CD4-positive, alpha-beta T cell treated with Interleukin-6 at 100 ng/mL for 8 hours (primary cell): ENCODE measurements around the gene DNMBP.
A peak's percentile ranks its signal among the peaks of the same experiment; 100 is the strongest.
"Not testable (repeated sequence)": the region's sequence is repeated elsewhere in the genome, so short reads cannot be mapped to it uniquely, and the experiment has no call there.

Experiments used
- DNase-seq: peaks from one replicate; pipeline ENCODE4 v3.0.0-alpha.2; 2020; ENCODE audit warnings: mixed read lengths, low spot score

Gene DNMBP

DNA sequence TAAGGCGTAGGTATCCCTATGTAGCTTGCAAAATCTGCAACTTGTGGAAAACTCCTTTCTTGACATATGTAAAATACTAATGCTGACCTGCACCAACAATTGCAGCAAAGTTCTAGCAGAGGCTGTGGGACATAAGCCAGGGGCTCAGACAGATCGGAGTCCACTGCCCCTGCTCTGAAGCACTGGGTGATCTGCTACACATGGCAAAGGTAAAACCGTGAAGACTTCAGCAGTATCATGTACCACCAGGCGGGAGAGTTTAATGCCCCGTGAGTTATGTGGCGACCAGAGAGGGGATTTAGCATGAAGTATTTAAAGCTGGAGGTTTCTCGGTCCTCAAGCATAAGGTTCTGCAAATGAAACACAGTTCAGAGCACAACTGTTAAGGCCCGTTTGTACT, 150.9 kb downstream of the DNMBP start:
- no peak for DNase-seq

DNA sequence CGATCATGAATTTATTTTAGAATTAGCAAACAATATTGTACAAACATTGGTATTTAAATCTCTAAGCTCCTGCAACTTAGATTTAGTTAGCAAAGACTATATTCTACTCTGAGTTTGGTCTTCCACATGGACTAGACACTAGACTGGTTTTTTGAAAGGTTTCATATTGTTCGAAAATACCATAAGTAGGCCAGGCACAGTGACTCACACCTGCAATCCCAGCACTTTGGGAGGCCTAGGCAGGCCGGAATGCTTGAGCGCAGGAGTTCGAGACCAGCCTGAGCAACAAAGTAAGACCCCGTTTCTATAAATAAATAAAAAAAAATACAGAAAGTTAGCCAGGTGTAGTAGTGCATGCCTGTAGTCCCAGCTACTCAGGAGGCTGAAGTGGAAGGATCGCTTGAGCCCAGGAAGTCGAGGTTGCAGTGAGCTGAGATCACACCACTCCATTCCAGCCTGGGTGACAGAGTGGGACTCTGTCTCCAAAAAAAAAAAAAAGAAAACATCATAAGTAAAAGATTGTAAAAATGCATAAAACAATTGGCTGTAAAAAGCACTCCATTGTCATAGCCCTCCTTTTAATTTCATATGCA, 154.2 kb downstream of the DNMBP start:
- DNase-seq = no peak

- DNase-seq = no peak
Measured at GRCh38 chr10:99854860-99855259, 154.9 kb downstream of the DNMBP start.

DNA sequence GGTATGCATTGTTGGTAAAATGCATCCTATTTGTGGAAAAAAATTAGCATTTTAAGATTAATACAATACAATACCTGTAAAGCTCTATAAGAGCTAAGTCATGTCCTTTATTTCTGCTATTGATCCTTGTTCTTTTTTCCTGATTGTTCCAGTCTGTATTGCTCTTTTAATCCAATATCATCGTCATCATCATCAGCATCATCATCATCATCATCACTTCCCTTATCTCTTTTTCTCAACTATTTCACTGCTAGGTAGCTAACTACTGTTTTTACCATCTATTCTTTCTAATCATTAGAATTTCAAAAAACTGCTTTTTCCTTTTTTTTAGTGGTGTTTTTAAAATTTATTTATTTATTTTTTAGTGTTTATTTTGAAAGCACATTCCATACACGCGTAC, 156.1 kb downstream of the DNMBP start:
- DNase-seq = no peak

- no peak for DNase-seq
Measured at GRCh38 chr10:99852481-99853213, 157.1 kb downstream of the DNMBP start.

DNA sequence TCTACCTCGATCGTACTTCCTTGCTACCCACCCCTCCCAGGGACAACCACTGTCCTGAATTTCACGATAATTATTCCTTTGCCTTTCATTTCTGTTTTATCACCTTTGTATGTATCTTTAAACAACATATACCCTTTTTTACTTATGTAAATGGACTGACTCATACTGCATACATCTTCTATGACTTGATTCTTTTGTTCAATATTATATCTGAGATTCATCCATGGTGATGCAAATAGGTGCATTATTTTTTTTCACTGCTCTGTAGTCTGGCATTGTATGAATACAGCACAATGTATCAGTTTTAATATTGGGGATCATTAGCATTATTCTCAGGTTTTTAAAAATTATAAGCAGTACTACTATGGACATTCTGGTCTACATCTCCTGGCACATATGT, 157.9 kb downstream of the DNMBP start:
- DNase-seq = no peak

GRCh38 chr10:99850767-99851340, 158.9 kb downstream of the DNMBP start:
- no peak for DNase-seq

- no peak for DNase-seq
Measured at GRCh38 chr10:99850021-99850766, 159.6 kb downstream of the DNMBP start.

DNA sequence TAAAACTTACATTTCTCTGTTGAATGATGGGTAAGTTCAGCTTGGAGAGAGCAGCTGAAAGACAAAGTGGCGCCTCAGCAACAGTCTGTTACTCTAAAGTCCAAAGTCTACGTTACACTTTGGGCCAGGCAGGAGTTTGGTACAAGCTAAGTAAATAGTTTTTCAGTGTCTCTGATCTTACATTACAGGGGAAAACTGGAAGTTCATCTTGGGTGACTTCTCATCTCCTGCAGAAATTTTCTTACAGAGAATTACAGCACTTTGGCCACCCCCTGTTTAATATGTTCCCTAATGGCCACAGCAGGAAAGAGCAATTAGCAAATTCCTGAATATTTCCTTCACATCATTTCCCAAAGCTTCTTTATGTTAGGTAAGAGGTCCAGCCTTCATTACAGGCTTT, 160.2 kb downstream of the DNMBP start:
- no peak for DNase-seq

GRCh38 chr10:99849057-99849456, 160.7 kb downstream of the DNMBP start:
- DNase-seq = no peak

DNA sequence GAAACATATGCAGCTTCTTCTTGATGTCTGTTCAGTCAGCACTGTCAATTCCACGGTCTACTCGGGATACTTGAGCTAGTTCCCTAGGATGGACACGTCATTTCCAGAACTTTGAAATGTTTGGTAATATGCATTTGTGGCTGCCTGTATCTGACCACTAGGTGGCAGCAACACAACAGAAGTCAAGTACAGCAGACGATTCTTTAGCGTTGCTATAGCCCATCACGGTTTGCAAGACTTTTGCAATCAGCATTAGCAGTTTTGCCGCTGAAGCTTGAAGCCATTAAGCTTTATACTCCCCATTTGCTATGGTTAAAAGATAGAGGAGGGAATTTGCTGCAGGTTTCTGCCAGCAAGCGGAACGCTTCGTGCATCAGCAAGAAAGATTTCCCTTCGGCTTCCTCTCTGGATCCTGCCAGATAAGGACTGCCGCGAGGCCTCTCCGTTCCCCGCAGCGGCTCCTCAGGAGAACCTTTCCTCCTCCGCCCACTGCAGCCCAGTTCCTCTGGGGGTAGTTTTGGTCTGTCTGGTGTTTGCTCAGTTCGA, 163.8 kb downstream of the DNMBP start:
- DNase-seq = peak; percentile 77

GRCh38 chr10:99844433-99844955, 165.3 kb downstream of the DNMBP start:
- DNase-seq = no peak

DNA sequence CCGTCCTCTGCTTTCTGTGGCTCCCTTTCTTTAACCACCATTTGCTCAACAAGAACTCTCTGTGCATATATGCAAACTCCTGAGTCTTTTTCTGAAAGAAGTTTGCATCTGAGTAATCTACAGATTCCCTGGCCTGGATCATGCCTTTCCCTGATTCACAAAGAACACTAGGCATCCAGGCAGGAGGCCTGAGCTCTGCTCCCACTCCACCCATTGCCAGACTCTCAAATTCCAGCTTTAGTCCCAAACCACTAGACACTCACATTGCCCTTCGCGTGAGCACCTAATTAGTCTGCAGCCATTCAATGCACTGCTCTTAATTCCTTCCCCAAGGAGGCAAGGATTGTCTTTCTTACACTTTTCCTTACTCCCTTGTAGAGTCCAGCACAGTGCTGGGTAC, 166.4 kb downstream of the DNMBP start:
- DNase-seq = no peak

GRCh38 chr10:99841746-99842145, 168.0 kb downstream of the DNMBP start:
- DNase-seq = no peak

DNA sequence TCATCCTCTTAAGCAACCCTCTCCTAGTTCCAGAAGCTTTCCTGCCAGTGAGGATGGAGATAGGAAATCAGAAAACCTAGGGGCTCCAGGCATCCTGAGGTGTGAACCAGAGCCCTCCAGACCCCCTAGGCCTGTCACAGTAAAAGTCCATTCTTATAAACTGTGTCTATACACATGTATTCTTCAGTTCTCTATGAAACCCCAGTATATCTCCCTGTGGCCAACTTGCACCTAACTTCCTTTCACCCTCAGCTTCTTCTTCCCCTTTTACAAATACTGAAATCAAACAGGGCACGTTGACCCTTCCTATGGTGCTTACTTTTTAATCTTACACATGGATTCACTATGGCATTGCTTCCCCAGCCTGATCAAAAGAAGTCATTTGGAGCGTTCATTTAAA, 168.9 kb downstream of the DNMBP start:
- DNase-seq = not testable (repeated sequence)

DNA sequence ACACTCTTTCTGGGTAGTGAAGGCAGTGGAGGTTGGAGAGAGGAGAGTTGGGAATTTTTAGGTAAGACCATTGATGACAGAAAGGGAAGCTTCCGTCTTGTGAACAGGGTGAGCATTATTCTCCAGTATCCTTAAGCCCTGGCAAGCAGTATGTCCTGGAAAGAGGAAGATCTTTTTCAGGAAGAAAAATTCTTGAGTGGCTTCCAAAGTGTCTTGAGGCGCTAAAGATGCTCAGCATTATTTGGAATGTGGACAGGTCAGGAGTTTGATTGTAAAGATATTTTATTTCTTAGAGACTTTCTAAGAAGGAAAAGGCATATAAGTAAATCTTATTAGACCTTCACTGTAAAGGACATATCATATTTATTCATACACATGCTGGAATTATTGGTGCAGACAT, 173.0 kb downstream of the DNMBP start:
- DNase-seq = no peak

DNA sequence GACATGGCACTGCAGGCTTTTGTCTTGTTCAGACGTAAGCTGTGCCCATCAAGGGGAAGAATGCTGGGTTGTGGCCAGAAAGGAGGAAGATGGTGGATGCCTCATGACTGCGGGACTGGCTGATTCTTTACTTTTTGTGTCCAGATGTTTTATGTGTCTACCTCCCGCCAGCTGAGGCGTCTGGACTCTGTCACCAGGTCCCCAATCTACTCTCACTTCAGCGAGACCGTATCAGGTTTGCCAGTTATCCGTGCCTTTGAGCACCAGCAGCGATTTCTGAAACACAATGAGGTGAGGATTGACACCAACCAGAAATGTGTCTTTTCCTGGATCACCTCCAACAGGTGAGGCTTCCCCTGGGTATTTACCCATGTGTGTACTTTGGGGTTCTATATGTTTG, 173.8 kb downstream of the DNMBP start:
- no peak for DNase-seq

GRCh38 chr10:99834410-99834809, 175.3 kb downstream of the DNMBP start:
- no peak for DNase-seq

- no peak for DNase-seq
Measured at GRCh38 chr10:99832439-99832838, 177.3 kb downstream of the DNMBP start.

- DNase-seq = no peak
Measured at GRCh38 chr10:99828464-99828863, 181.3 kb downstream of the DNMBP start.

- no peak for DNase-seq
Measured at GRCh38 chr10:99827936-99828335, 181.8 kb downstream of the DNMBP start.
